WTC11 (cell line): ENCODE measurements around the gene GCK. TPM values are rescaled to one million over a fixed set of nuclear protein-coding genes. Genes with fewer than 3 reads are reported as not detected.

Experiments used
- ATAC-seq: fragments of 200-7000 bp; cut with Tn5 transposase; 2 replicates; pipeline ENCODE4 v1.10.0; 2021; ENCODE audit warnings: mild to moderate bottlenecking, moderate library complexity
- CTCF ChIA-PET: fragments of 300-600 bp; sonication (Branson Sonifier 250); formaldehyde crosslinking; loops from one replicate; lab custom pipeline; 2021; ENCODE audit warnings: antibody characterized with exemption; lab: Charles Lee
- POLR2A ChIA-PET: fragments of 350-600 bp; sonication (Branson Sonifier 250); formaldehyde crosslinking; loops from one replicate; lab custom pipeline; 2021; ENCODE audit warnings: antibody characterized with exemption; lab: Charles Lee
- DNase-seq: peaks from one replicate; pipeline ENCODE4 v3.0.0; 2021; ENCODE audit warnings: low spot score
- H3K27ac Mint-ChIP-seq: 2 replicates; pipeline ENCODE4 v1.8.0; 2021; ENCODE audit warnings: mixed read lengths
- H3K27me3 Mint-ChIP-seq: 2 replicates; pipeline ENCODE4 v1.8.0; 2021; ENCODE audit warnings: low read depth, mild to moderate bottlenecking, moderate library complexity, mixed read lengths
- H3K36me3 Mint-ChIP-seq: 2 replicates; pipeline ENCODE4 v1.8.0; 2021; ENCODE audit warnings: mixed read lengths
- H3K4me1 Mint-ChIP-seq: 2 replicates; pipeline ENCODE4 v1.8.0; 2022; ENCODE audit warnings: mixed read lengths
- H3K4me3 Mint-ChIP-seq: 2 replicates; pipeline ENCODE4 v1.8.0; 2021; ENCODE audit warnings: mild to moderate bottlenecking, moderate library complexity, mixed read lengths
- H3K9me3 Mint-ChIP-seq: 2 replicates; pipeline ENCODE4 v1.8.0; 2021; ENCODE audit warnings: mixed read lengths
- ATF1 ChIP-seq: sonication (generic); formaldehyde crosslinking; IDR thresholded peaks from 2 replicates; pipeline ENCODE4 v1.8.1; 2023; ENCODE audit warnings: mild to moderate bottlenecking, moderate library complexity, missing genetic modification reagents
- EMX1 ChIP-seq: fragments of 250-450 bp; sonication (Bioruptor Pico); IDR thresholded peaks from 2 replicates; pipeline ENCODE4 v1.8.0; 2021; ENCODE audit warnings: mild to moderate bottlenecking
- GABPB1 ChIP-seq: sonication (generic); formaldehyde crosslinking; IDR thresholded peaks from 2 replicates; pipeline ENCODE4 v1.8.1; 2023; ENCODE audit warnings: mild to moderate bottlenecking, missing genetic modification reagents
- HMGA2 ChIP-seq: fragments of 250-450 bp; sonication (Bioruptor Pico); IDR thresholded peaks from 2 replicates; pipeline ENCODE4 v1.4.0; 2021; ENCODE audit warnings: mild to moderate bottlenecking, moderate library complexity
- JAZF1 ChIP-seq: fragments of 250-450 bp; sonication (Bioruptor Pico); IDR thresholded peaks from 2 replicates; pipeline ENCODE4 v1.9.0; 2021; ENCODE audit warnings: moderate library complexity, mild to moderate bottlenecking, inconsistent platforms
- MYBL2 ChIP-seq: sonication (generic); formaldehyde crosslinking; IDR thresholded peaks from 2 replicates; pipeline ENCODE4 v1.8.1; 2023; ENCODE audit warnings: mild to moderate bottlenecking, moderate library complexity, missing genetic modification reagents
- NFE2L1 ChIP-seq: sonication (generic); formaldehyde crosslinking; IDR thresholded peaks from 2 replicates; pipeline ENCODE4 v1.8.1; 2023; ENCODE audit warnings: missing genetic modification reagents
- NFYB ChIP-seq: sonication (generic); formaldehyde crosslinking; conservative IDR thresholded peaks from 2 replicates; pipeline ENCODE4 v1.8.0; 2022; ENCODE audit warnings: low read depth, missing genetic modification reagents
- PRRX2 ChIP-seq: fragments of 250-450 bp; sonication (Bioruptor Pico); IDR thresholded peaks from 2 replicates; pipeline ENCODE4 v1.8.0; 2021; ENCODE audit warnings: mild to moderate bottlenecking
- RELA ChIP-seq: sonication (generic); formaldehyde crosslinking; IDR thresholded peaks from 2 replicates; pipeline ENCODE4 v1.8.1; 2022; ENCODE audit warnings: missing genetic modification reagents, mild to moderate bottlenecking, borderline replicate concordance
- SMAD3 ChIP-seq: sonication (generic); formaldehyde crosslinking; IDR thresholded peaks from 2 replicates; pipeline ENCODE4 v1.8.0; 2022; ENCODE audit warnings: missing genetic modification reagents, mild to moderate bottlenecking, borderline replicate concordance
- SMAD4 ChIP-seq: sonication (generic); formaldehyde crosslinking; IDR thresholded peaks from 2 replicates; pipeline ENCODE4 v1.8.0; 2022; ENCODE audit warnings: mild to moderate bottlenecking, missing genetic modification reagents
- TEAD4 ChIP-seq: sonication (generic); formaldehyde crosslinking; IDR thresholded peaks from 2 replicates; pipeline ENCODE4 v1.8.0; 2022; ENCODE audit warnings: mild to moderate bottlenecking, missing genetic modification reagents
- ZNF396 ChIP-seq: fragments of 250-450 bp; sonication (Bioruptor Pico); IDR thresholded peaks from 2 replicates; pipeline ENCODE4 v1.8.0; 2021; ENCODE audit warnings: mild to moderate bottlenecking, moderate library complexity, borderline replicate concordance
- ZNF416 ChIP-seq: fragments of 250-450 bp; sonication (Bioruptor Pico); IDR thresholded peaks from 2 replicates; pipeline ENCODE4 v1.9.0; 2021; ENCODE audit warnings: mild to moderate bottlenecking, inconsistent platforms
- total RNA-seq: library from RNA; stranded (reverse); gene quantifications from 3 replicates; pipeline ENCODE4 v1.2.3, GENCODE V29; 2021
- TF ChIP-seq, protein P1 (sequence below): fragments of 250-450 bp; sonication (Bioruptor Pico); IDR thresholded peaks from 2 replicates; pipeline ENCODE4 v1.8.0; 2021; ENCODE audit warnings: mild to moderate bottlenecking
- TF ChIP-seq, protein P2 (sequence below): sonication (generic); formaldehyde crosslinking; IDR thresholded peaks from 2 replicates; pipeline ENCODE4 v1.8.0; 2022; ENCODE audit warnings: mild to moderate bottlenecking, missing genetic modification reagents
- TF ChIP-seq, protein P3 (sequence below): sonication (generic); formaldehyde crosslinking; IDR thresholded peaks from 2 replicates; pipeline ENCODE4 v1.8.1; 2023; ENCODE audit warnings: mild to moderate bottlenecking, missing genetic modification reagents, moderate library complexity
- TF ChIP-seq, protein P4 (sequence below): fragments of 200-600 bp; IDR thresholded peaks from 2 replicates; pipeline ENCODE4 v1.8.0; 2022; ENCODE audit warnings: antibody characterized with exemption
- TF ChIP-seq, protein P5 (sequence below): fragments of 250-450 bp; sonication (Bioruptor Pico); IDR thresholded peaks from 2 replicates; pipeline ENCODE4 v1.9.0; 2021; ENCODE audit warnings: mild to moderate bottlenecking
- TF ChIP-seq, protein P6 (sequence below): sonication (generic); formaldehyde crosslinking; IDR thresholded peaks from 2 replicates; pipeline ENCODE4 v1.8.0; 2022; ENCODE audit warnings: mild to moderate bottlenecking, missing genetic modification reagents

GCK gene
- total RNA-seq, 1 experiment from 2014 or later, result 3.3 TPM

DNA sequence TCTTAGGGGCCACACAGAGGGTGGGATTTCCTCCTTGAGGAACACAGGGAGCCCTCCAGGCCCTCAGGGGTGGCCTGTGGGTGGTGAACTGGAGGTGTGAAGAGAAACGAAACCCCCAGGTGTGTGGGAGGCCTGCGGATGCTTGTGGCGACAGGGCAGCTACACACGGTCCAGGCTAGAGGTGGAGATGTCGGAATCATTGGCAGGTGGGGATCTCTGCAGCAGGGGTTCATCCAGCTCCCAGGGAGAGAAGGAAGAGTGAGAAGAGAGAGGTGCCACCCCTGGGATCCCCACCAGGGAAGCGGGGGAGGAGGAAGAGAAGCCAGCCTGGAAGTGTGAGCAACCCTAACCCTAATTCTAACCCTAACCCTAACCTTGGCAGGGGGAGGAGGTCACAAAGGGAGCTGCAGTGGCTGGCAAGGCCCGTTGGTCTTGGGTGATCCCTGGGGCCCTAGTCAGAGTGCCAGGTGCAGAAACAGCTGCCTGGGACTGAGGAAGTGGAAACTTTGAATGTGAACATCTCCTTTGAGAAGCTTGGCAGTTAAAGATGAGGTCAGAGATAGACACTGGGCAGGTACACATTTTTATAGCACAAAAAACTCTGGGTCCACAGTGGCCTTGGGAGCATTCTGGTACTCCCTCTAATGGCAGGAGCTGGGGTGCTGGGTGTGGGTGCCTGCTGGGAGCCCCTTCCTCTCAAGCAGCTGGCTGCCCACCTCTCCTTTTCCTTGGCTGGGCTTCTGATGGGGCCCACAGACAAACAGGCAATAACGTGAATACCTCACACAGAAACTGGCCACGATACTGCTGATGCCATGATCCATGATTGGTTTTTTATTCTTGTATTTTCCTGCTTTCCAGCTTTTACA is 91.9 kb downstream of the GCK start:
- POLR2A ChIA-PET, result no interaction called here

DNA sequence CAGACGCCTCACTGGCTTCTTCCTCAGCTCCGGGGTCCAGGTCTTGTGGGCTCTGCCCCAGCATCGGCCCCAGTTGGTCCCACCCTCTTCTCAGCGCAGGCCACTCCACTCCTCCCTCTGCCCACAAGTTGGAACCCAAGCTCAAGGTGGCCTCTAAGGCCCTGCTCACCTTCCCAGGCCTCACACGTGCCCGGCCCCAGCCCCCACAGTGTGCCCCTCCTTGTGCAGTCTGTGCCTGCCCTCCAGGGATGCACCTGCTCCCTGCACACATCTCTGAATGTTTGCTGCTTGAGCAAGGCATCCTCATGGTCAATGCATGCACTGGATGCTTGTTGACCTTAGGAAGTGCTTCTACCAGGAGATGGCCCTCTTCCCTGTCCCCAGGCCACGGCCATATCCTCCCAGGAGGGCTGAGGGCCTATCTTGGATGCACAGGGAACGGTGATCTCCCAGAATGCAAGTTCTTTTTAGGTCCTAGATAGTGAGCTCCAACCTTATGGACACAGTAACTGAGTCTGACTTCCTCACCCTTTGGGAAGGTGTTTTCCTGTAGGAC is 92.8 kb downstream of the GCK start:
- no peak overlapping the region for H3K27ac Mint-ChIP-seq
- 0 out of 2 replicates have a peak, but pooled peaks cover 3% of the 10 kb centered on the region for H3K4me1 Mint-ChIP-seq
- DNase-seq (no peak), ATAC-seq (no peak)
- no peak for TF ChIP-seq ATF1 (CRISPR knock-in tag)
- TF ChIP-seq GABPB1, result no peak
- TF ChIP-seq TEAD4, result no peak
- TF ChIP-seq RELA (CRISPR knock-in tag), result no peak
- H3K4me3 Mint-ChIP-seq, result no peak overlapping the region
- no peaks in the 10 kb centered on the region for H3K36me3 Mint-ChIP-seq
- H3K9me3 Mint-ChIP-seq, result no peaks in the 10 kb centered on the region
- ChIA-PET POLR2A (no interaction called here), CTCF (no interaction called here)
- peaks cover 9% of the 10 kb centered on the region for H3K27me3 Mint-ChIP-seq

More for the DNA sequence above, 91.9 kb downstream of the GCK start:
- no peaks in the 10 kb centered on the region for H3K36me3 Mint-ChIP-seq
- H3K27me3 Mint-ChIP-seq, result peaks cover 12% of the 10 kb centered on the region
- no peaks in the 10 kb centered on the region for H3K9me3 Mint-ChIP-seq
- H3K4me3 Mint-ChIP-seq, result no peak overlapping the region
- H3K4me1 Mint-ChIP-seq, result 0 out of 2 replicates have a peak, but pooled peaks cover 3% of the 10 kb centered on the region
- no peak for ATAC-seq
- no peak overlapping the region for H3K27ac Mint-ChIP-seq
- TF ChIP-seq EMX1 (no peak), RELA (CRISPR knock-in tag) (no peak), HMGA2 (CRISPR knock-in tag) (no peak), NFE2L1 (CRISPR knock-in tag) (no peak), SMAD4 (CRISPR knock-in tag) (no peak), ZNF416 (no peak), MYBL2 (no peak)
- TF ChIP-seq, protein P1, sequence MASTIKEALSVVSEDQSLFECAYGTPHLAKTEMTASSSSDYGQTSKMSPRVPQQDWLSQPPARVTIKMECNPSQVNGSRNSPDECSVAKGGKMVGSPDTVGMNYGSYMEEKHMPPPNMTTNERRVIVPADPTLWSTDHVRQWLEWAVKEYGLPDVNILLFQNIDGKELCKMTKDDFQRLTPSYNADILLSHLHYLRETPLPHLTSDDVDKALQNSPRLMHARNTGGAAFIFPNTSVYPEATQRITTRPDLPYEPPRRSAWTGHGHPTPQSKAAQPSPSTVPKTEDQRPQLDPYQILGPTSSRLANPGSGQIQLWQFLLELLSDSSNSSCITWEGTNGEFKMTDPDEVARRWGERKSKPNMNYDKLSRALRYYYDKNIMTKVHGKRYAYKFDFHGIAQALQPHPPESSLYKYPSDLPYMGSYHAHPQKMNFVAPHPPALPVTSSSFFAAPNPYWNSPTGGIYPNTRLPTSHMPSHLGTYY (CRISPR knock-in tag), result no peak
- TF ChIP-seq, protein P2, sequence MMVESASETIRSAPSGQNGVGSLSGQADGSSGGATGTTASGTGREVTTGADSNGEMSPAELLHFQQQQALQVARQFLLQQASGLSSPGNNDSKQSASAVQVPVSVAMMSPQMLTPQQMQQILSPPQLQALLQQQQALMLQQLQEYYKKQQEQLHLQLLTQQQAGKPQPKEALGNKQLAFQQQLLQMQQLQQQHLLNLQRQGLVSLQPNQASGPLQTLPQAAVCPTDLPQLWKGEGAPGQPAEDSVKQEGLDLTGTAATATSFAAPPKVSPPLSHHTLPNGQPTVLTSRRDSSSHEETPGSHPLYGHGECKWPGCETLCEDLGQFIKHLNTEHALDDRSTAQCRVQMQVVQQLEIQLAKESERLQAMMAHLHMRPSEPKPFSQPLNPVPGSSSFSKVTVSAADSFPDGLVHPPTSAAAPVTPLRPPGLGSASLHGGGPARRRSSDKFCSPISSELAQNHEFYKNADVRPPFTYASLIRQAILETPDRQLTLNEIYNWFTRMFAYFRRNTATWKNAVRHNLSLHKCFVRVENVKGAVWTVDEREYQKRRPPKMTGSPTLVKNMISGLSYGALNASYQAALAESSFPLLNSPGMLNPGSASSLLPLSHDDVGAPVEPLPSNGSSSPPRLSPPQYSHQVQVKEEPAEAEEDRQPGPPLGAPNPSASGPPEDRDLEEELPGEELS (CRISPR knock-in tag), result no peak
- TF ChIP-seq, protein P3, sequence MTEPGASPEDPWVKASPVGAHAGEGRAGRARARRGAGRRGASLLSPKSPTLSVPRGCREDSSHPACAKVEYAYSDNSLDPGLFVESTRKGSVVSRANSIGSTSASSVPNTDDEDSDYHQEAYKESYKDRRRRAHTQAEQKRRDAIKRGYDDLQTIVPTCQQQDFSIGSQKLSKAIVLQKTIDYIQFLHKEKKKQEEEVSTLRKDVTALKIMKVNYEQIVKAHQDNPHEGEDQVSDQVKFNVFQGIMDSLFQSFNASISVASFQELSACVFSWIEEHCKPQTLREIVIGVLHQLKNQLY (CRISPR knock-in tag), result no peak
- TF ChIP-seq, protein P4, sequence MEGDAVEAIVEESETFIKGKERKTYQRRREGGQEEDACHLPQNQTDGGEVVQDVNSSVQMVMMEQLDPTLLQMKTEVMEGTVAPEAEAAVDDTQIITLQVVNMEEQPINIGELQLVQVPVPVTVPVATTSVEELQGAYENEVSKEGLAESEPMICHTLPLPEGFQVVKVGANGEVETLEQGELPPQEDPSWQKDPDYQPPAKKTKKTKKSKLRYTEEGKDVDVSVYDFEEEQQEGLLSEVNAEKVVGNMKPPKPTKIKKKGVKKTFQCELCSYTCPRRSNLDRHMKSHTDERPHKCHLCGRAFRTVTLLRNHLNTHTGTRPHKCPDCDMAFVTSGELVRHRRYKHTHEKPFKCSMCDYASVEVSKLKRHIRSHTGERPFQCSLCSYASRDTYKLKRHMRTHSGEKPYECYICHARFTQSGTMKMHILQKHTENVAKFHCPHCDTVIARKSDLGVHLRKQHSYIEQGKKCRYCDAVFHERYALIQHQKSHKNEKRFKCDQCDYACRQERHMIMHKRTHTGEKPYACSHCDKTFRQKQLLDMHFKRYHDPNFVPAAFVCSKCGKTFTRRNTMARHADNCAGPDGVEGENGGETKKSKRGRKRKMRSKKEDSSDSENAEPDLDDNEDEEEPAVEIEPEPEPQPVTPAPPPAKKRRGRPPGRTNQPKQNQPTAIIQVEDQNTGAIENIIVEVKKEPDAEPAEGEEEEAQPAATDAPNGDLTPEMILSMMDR, result no peak
- TF ChIP-seq, all 79 proteins: peak for 0
- DNase-seq, result no peak
- CTCF ChIA-PET, result interaction anchor here (0.6 kb wide), 2 partner anchors 27 to 334 kb away, joined by 3 to 12 read pairs; no protein-coding TSS in a partner anchor

DNA sequence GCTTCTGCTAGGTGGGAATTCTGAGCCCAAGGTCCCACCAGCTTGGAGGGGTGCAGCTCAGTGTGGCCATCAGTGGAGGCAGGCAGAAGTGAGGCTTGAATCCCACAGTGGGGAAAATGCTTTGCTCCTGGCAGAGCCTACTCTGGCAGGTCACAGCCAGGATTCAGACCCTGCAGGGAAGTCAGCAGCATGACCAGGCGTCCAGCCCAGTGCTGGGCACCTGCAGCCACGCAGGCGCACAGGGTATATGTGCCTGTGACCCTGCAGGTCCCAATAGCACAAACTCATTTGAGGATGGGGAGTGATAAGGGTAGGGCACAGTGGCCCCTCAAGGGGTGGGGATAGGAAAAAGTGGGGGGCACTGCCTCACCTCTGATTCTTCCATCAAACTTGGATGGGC is 93.5 kb downstream of the GCK start:
- DNase-seq, result no peak
- 0 out of 2 replicates have a peak, but pooled peaks cover 3% of the 10 kb centered on the region for H3K4me1 Mint-ChIP-seq
- no peak overlapping the region for H3K4me3 Mint-ChIP-seq
- H3K27me3 Mint-ChIP-seq, result peaks cover 9% of the 10 kb centered on the region
- ChIA-PET POLR2A (no interaction called here), CTCF (no interaction called here)
- no peaks in the 10 kb centered on the region for H3K9me3 Mint-ChIP-seq
- H3K27ac Mint-ChIP-seq, result no peak overlapping the region
- H3K36me3 Mint-ChIP-seq, result no peaks in the 10 kb centered on the region
- no peak for ATAC-seq
- TF ChIP-seq ATF1 (CRISPR knock-in tag), result no peak
- TF ChIP-seq, protein P5, sequence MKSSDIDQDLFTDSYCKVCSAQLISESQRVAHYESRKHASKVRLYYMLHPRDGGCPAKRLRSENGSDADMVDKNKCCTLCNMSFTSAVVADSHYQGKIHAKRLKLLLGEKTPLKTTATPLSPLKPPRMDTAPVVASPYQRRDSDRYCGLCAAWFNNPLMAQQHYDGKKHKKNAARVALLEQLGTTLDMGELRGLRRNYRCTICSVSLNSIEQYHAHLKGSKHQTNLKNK (CRISPR knock-in tag), result no peak
- no peak for TF ChIP-seq TEAD4
- no peak for TF ChIP-seq PRRX2
- TF ChIP-seq ZNF396, result no peak
- TF ChIP-seq JAZF1 (CRISPR knock-in tag), result no peak
- TF ChIP-seq ZNF416, result no peak
- no peak for TF ChIP-seq NFYB (CRISPR knock-in tag)
- TF ChIP-seq, protein P6, sequence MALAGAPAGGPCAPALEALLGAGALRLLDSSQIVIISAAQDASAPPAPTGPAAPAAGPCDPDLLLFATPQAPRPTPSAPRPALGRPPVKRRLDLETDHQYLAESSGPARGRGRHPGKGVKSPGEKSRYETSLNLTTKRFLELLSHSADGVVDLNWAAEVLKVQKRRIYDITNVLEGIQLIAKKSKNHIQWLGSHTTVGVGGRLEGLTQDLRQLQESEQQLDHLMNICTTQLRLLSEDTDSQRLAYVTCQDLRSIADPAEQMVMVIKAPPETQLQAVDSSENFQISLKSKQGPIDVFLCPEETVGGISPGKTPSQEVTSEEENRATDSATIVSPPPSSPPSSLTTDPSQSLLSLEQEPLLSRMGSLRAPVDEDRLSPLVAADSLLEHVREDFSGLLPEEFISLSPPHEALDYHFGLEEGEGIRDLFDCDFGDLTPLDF, result no peak
- TF ChIP-seq SMAD3 (CRISPR knock-in tag), result no peak
- TF ChIP-seq, protein P4, result no peak
